ENCODE measurements around the gene POLD4. TPM values are rescaled to one million over a fixed set of nuclear protein-coding genes. Genes with fewer than 3 reads are reported as not detected.

POLD4 gene
- total and polyA plus RNA-seq, 4 donors = 18.8 to 246 (median 86.0) TPM

DNA sequence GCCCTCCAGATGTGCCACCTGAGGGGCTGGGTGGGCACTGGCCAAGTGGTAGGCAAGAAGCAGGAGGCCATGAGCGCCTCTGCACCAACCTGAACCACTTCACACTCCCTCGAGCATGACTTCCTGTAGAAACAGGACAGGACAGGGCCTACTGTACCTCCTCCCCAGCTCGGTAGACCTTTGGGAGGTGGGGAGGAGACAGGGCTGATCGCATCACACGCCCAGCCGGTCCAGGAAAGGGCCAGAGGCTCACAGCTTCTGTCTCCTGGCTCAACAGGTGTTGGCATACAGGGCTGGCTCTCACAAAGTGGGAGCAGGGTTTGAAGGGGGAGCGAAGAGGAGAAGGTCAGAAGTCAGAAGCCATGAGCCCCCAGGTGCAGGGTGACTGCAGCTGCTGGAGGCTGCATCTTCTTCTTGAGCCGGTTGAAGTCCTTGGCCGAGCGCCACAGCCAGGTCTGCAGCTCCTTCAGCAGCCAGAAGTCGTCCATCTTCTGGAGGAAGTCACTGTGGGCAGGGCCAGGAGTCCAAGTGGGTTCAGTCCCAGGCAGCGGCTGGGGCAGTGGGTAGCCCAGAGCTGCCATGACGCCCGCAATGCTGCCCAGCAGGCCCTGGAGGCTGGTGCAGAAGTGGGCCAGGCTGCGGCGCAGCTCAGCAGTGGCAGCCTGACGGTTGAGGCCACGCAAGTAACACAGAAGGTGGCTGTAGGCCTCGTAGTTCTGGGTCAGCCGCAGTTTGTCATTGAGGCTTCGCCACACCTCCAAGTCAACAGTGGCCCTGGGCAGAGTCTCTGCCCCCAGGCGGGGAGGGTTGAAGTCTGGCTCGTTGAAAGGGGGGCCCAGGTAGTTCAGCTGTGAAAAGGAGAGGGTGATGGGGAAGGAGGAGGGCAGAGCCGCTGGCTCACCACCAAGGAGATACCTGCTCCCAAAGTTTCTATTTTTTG lies 11.7 kb upstream of the POLD4 start:
- H3K27me3 ChIP-seq (ENCODE audit: control insufficient read depth in 4 of 4, insufficient read depth in 4 of 4, low read length in 3 of 4) = no peaks in the 10 kb centered on the region
- no peak overlapping the region for H3K27ac ChIP-seq (ENCODE audit: low read depth in 1 of 2, low read length in 2 of 2)
- no peak overlapping the region for H3K9ac ChIP-seq (ENCODE audit: low read depth in 1 of 2, low read length in 2 of 2)
- no peaks in the 10 kb centered on the region for H3K9me3 ChIP-seq (ENCODE audit: control insufficient read depth in 4 of 4, low read length in 3 of 4)
- no peak overlapping the region for H3K4me3 ChIP-seq (ENCODE audit: low read depth in 1 of 3, low read length in 3 of 3)
- WGBS = 91% methylated on average over 24 of the region's 24 CpGs
- no peak for DNase-seq (ENCODE audit: low spot score)
- no peaks in the 10 kb centered on the region for H3K36me3 ChIP-seq (ENCODE audit: control insufficient read depth in 4 of 4, insufficient read depth in 3 of 4, low read depth in 1 of 4, low read length in 3 of 4)
- H3K4me1 ChIP-seq (ENCODE audit: control insufficient read depth in 4 of 4, insufficient read depth in 4 of 4, low read length in 3 of 4) = no peaks in the 10 kb centered on the region
- TF ChIP-seq RAD21 (IDR thresholded peaks at IDR 0.05) (no peak), HNF4G (IDR thresholded peaks at IDR 0.05) (no peak), GABPA (IDR thresholded peaks at IDR 0.05 in 1 of 2, conservative IDR thresholded peaks at IDR 0.05 in 1 of 2) (no peak), FOXA2 (IDR thresholded peaks at IDR 0.05) (no peak), NR2F2 (IDR thresholded peaks at IDR 0.05) (no peak), FOXA1 (IDR thresholded peaks at IDR 0.05) (no peak), YY1 (IDR thresholded peaks at IDR 0.05) (no peak), TAF1 (conservative IDR thresholded peaks at IDR 0.05) (no peak)
- TF ChIP-seq, protein P1, sequence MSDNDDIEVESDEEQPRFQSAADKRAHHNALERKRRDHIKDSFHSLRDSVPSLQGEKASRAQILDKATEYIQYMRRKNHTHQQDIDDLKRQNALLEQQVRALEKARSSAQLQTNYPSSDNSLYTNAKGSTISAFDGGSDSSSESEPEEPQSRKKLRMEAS (IDR thresholded peaks at IDR 0.05) = no peak
- TF ChIP-seq, protein P2, sequence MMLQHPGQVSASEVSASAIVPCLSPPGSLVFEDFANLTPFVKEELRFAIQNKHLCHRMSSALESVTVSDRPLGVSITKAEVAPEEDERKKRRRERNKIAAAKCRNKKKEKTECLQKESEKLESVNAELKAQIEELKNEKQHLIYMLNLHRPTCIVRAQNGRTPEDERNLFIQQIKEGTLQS (IDR thresholded peaks at IDR 0.05) = no peak

DNA sequence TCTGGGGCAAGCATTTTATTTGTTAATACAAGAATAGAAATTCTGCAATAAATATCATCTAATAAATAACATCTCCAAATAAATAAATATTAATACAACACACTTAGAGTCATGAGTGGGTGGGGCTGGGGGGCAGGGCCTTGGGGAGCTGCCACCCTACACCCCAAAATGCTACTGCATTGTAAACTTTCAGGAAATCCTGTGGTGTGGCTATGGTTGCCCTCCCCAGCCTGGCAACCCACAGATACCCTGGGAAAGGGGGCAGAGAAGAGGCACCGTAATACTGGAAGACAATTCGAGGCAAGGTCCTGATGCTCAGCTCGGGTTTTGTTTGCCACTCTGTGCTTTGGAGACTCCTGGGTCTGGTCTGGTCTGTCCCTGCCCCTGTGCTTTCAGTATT lies 10.8 kb upstream of the POLD4 start:
- TF ChIP-seq, protein P1 (IDR thresholded peaks at IDR 0.05) = no peak
- TF ChIP-seq RXRA (IDR thresholded peaks at IDR 0.05) = no peak
- TF ChIP-seq TAF1 (conservative IDR thresholded peaks at IDR 0.05) = no peak
- TF ChIP-seq, protein P3, sequence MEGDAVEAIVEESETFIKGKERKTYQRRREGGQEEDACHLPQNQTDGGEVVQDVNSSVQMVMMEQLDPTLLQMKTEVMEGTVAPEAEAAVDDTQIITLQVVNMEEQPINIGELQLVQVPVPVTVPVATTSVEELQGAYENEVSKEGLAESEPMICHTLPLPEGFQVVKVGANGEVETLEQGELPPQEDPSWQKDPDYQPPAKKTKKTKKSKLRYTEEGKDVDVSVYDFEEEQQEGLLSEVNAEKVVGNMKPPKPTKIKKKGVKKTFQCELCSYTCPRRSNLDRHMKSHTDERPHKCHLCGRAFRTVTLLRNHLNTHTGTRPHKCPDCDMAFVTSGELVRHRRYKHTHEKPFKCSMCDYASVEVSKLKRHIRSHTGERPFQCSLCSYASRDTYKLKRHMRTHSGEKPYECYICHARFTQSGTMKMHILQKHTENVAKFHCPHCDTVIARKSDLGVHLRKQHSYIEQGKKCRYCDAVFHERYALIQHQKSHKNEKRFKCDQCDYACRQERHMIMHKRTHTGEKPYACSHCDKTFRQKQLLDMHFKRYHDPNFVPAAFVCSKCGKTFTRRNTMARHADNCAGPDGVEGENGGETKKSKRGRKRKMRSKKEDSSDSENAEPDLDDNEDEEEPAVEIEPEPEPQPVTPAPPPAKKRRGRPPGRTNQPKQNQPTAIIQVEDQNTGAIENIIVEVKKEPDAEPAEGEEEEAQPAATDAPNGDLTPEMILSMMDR (IDR thresholded peaks at IDR 0.05; ENCODE audit: low read depth, low read length, missing input control) = no peak
- Histone ChIP-seq H3K4me3 (ENCODE audit: low read depth in 1 of 3, low read length in 3 of 3) (no peak overlapping the region), H3K27ac (ENCODE audit: low read depth in 1 of 2, low read length in 2 of 2) (no peak overlapping the region), H3K4me1 (ENCODE audit: control insufficient read depth in 4 of 4, insufficient read depth in 4 of 4, low read length in 3 of 4) (no peaks in the 10 kb centered on the region), H3K9ac (ENCODE audit: low read depth in 1 of 2, low read length in 2 of 2) (no peak overlapping the region), H3K36me3 (ENCODE audit: control insufficient read depth in 4 of 4, insufficient read depth in 3 of 4, low read depth in 1 of 4, low read length in 3 of 4) (no peaks in the 10 kb centered on the region), H3K9me3 (ENCODE audit: control insufficient read depth in 4 of 4, low read length in 3 of 4) (no peaks in the 10 kb centered on the region), H3K27me3 (ENCODE audit: control insufficient read depth in 4 of 4, insufficient read depth in 4 of 4, low read length in 3 of 4) (no peaks in the 10 kb centered on the region)
- DNase-seq (ENCODE audit: low spot score) = no peak
- WGBS = 91% methylated on average over 3 of the region's 3 CpGs

DNA sequence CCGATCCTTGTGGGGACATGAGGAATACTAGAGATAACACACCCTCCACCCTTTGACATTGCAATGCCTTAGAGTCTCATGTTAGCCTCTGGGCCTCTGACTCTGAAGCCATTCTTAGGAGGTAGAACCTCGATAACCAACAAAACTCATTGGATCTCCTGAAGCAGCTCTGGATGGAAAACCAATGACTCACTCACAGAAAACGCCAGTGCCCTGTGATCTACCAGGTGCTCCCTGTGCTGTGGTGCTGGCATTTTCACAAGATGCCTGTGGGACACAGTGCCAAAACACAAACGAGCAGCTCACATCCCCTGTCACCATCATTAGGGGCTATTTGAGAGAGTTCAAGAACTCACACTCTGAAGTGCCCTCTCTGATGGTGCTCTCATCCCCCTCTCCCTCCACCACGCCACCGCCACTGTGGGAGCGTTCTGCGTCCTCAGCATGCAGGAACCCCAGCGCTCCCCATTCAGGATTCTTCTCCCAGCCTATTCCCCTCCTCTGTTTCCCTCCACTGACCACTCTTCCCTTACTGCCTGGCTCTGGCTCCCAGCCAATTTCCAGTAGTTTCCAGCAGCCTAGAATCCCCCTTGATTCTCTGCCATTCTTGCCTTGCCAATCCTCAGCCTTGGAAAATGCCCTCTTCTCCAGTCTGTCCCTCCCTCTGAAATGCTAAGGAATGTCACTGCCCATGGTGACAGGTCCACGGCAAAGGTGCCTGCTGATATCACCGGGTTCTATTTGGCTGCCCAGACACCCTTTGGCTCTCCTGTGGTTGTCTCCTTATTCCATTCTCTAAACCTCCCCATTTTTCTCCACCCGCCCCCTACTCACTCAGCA lies 4.7 kb upstream of the POLD4 start:
- H3K27ac ChIP-seq (ENCODE audit: low read depth in 1 of 2, low read length in 2 of 2) = no peak overlapping the region
- DNase-seq (ENCODE audit: low spot score) = no peak
- no peaks in the 10 kb centered on the region for H3K9me3 ChIP-seq (ENCODE audit: control insufficient read depth in 4 of 4, low read length in 3 of 4)
- no peaks in the 10 kb centered on the region for H3K36me3 ChIP-seq (ENCODE audit: control insufficient read depth in 4 of 4, insufficient read depth in 3 of 4, low read depth in 1 of 4, low read length in 3 of 4)
- H3K27me3 ChIP-seq (ENCODE audit: control insufficient read depth in 4 of 4, insufficient read depth in 4 of 4, low read length in 3 of 4) = no peaks in the 10 kb centered on the region
- no peak overlapping the region for H3K9ac ChIP-seq (ENCODE audit: low read depth in 1 of 2, low read length in 2 of 2)
- WGBS = 85% methylated on average over 12 of the region's 12 CpGs
- peaks cover 13 to 26% (median 21%) of the 10 kb centered on the region in 4 donors for H3K4me1 ChIP-seq (ENCODE audit: control insufficient read depth in 4 of 4, insufficient read depth in 4 of 4, low read length in 3 of 4)
- H3K4me3 ChIP-seq (ENCODE audit: low read depth in 1 of 3, low read length in 3 of 3) = no peak overlapping the region
- TF ChIP-seq TAF1 (conservative IDR thresholded peaks at IDR 0.05) (no peak), HNF4A (conservative IDR thresholded peaks at IDR 0.05) (no peak), NR2F2 (IDR thresholded peaks at IDR 0.05) (no peak), FOXA2 (IDR thresholded peaks at IDR 0.05) (no peak), GABPA (IDR thresholded peaks at IDR 0.05 in 1 of 2, conservative IDR thresholded peaks at IDR 0.05 in 1 of 2) (no peak), FOXA1 (IDR thresholded peaks at IDR 0.05) (no peak)
- TF ChIP-seq, protein P4, sequence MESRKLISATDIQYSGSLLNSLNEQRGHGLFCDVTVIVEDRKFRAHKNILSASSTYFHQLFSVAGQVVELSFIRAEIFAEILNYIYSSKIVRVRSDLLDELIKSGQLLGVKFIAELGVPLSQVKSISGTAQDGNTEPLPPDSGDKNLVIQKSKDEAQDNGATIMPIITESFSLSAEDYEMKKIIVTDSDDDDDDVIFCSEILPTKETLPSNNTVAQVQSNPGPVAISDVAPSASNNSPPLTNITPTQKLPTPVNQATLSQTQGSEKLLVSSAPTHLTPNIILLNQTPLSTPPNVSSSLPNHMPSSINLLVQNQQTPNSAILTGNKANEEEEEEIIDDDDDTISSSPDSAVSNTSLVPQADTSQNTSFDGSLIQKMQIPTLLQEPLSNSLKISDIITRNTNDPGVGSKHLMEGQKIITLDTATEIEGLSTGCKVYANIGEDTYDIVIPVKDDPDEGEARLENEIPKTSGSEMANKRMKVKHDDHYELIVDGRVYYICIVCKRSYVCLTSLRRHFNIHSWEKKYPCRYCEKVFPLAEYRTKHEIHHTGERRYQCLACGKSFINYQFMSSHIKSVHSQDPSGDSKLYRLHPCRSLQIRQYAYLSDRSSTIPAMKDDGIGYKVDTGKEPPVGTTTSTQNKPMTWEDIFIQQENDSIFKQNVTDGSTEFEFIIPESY (IDR thresholded peaks at IDR 0.05) = no peak
- TF ChIP-seq, protein P2 (IDR thresholded peaks at IDR 0.05) = no peak
- TF ChIP-seq, protein P5, sequence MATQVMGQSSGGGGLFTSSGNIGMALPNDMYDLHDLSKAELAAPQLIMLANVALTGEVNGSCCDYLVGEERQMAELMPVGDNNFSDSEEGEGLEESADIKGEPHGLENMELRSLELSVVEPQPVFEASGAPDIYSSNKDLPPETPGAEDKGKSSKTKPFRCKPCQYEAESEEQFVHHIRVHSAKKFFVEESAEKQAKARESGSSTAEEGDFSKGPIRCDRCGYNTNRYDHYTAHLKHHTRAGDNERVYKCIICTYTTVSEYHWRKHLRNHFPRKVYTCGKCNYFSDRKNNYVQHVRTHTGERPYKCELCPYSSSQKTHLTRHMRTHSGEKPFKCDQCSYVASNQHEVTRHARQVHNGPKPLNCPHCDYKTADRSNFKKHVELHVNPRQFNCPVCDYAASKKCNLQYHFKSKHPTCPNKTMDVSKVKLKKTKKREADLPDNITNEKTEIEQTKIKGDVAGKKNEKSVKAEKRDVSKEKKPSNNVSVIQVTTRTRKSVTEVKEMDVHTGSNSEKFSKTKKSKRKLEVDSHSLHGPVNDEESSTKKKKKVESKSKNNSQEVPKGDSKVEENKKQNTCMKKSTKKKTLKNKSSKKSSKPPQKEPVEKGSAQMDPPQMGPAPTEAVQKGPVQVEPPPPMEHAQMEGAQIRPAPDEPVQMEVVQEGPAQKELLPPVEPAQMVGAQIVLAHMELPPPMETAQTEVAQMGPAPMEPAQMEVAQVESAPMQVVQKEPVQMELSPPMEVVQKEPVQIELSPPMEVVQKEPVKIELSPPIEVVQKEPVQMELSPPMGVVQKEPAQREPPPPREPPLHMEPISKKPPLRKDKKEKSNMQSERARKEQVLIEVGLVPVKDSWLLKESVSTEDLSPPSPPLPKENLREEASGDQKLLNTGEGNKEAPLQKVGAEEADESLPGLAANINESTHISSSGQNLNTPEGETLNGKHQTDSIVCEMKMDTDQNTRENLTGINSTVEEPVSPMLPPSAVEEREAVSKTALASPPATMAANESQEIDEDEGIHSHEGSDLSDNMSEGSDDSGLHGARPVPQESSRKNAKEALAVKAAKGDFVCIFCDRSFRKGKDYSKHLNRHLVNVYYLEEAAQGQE (IDR thresholded peaks at IDR 0.05) = no peak
